Skeletal muscle satellite cell (primary cell): ENCODE results near the gene ERBB4.

Experiments used
- H3K27me3 ChIP-seq: 2 replicates; pipeline ENCODE4 v1.7.0; 2013; ENCODE audit warnings: low read length; ENCODE audit not compliant: control insufficient read depth, insufficient read depth
- H3K36me3 ChIP-seq: 2 replicates; pipeline ENCODE4 v1.7.0; 2013; ENCODE audit warnings: mild to moderate bottlenecking, control low read depth, low read length; ENCODE audit not compliant: insufficient read depth
- H3K4me1 ChIP-seq: 2 replicates; pipeline ENCODE4 v1.7.0; 2013; ENCODE audit warnings: low read length; ENCODE audit not compliant: control insufficient read depth, insufficient read depth
- H3K4me2 ChIP-seq: 2 replicates; pipeline ENCODE4 v1.7.0; 2013; ENCODE audit warnings: mild to moderate bottlenecking, low read length
- H3K4me3 ChIP-seq: 2 replicates; pipeline ENCODE4 v1.7.0; 2013; ENCODE audit warnings: low read length
- H3K9ac ChIP-seq: 2 replicates; pipeline ENCODE4 v1.7.0; 2013; ENCODE audit warnings: mild to moderate bottlenecking, low read depth, low read length, moderate library complexity
- H3K9me3 ChIP-seq: replicated peaks from 2 replicates; pipeline ENCODE4 v1.7.0; 2013; ENCODE audit warnings: mild to moderate bottlenecking, control low read depth, low read length

ERBB4 gene

GRCh38 chr2:211417544-211417943 lies 1121.1 kb downstream of the ERBB4 start:
- no peaks in the 10 kb centered on the region for H3K9me3 ChIP-seq
- no peak overlapping the region for H3K4me3 ChIP-seq
- H3K4me2 ChIP-seq, result no peak overlapping the region
- H3K4me1 ChIP-seq, result no peaks in the 10 kb centered on the region
- H3K36me3 ChIP-seq, result no peaks in the 10 kb centered on the region
- no peaks in the 10 kb centered on the region for H3K27me3 ChIP-seq
- no peak overlapping the region for H3K9ac ChIP-seq

GRCh38 chr2:211416373-211416772 lies 1122.2 kb downstream of the ERBB4 start:
- no peak overlapping the region for H3K4me3 ChIP-seq
- H3K27me3 ChIP-seq, result no peaks in the 10 kb centered on the region
- no peak overlapping the region for H3K9ac ChIP-seq
- H3K4me1 ChIP-seq, result no peaks in the 10 kb centered on the region
- H3K4me2 ChIP-seq, result no peak overlapping the region
- H3K9me3 ChIP-seq, result no peaks in the 10 kb centered on the region
- H3K36me3 ChIP-seq, result no peaks in the 10 kb centered on the region

GRCh38 chr2:211413746-211414145 lies 1124.9 kb downstream of the ERBB4 start:
- Histone ChIP-seq H3K27me3 (no peaks in the 10 kb centered on the region), H3K4me2 (no peak overlapping the region)

GRCh38 chr2:211408483-211408891 lies 1130.1 kb downstream of the ERBB4 start:
- Histone ChIP-seq H3K4me2 (no peak overlapping the region), H3K9ac (no peak overlapping the region), H3K9me3 (no peaks in the 10 kb centered on the region), H3K4me3 (no peak overlapping the region), H3K4me1 (no peaks in the 10 kb centered on the region), H3K27me3 (no peaks in the 10 kb centered on the region), H3K36me3 (no peaks in the 10 kb centered on the region)

More at GRCh38 chr2:211413746-211414145, 1124.9 kb downstream of the ERBB4 start:
- no peak overlapping the region for H3K9ac ChIP-seq
- no peak overlapping the region for H3K4me3 ChIP-seq
- no peaks in the 10 kb centered on the region for H3K4me1 ChIP-seq
- no peaks in the 10 kb centered on the region for H3K36me3 ChIP-seq
- H3K9me3 ChIP-seq, result no peaks in the 10 kb centered on the region

- no peak overlapping the region for H3K9ac ChIP-seq
- H3K4me3 ChIP-seq, result no peak overlapping the region
- H3K36me3 ChIP-seq, result no peaks in the 10 kb centered on the region
- no peaks in the 10 kb centered on the region for H3K9me3 ChIP-seq
- no peaks in the 10 kb centered on the region for H3K4me1 ChIP-seq
- H3K27me3 ChIP-seq, result no peaks in the 10 kb centered on the region
- H3K4me2 ChIP-seq, result no peak overlapping the region
Observed at GRCh38 chr2:211407076-211407475, 1131.5 kb downstream of the ERBB4 start.

GRCh38 chr2:211405036-211405435 lies 1133.6 kb downstream of the ERBB4 start:
- H3K27me3 ChIP-seq, result no peaks in the 10 kb centered on the region
- H3K9ac ChIP-seq, result no peak overlapping the region
- no peaks in the 10 kb centered on the region for H3K4me1 ChIP-seq
- no peak overlapping the region for H3K4me2 ChIP-seq
- no peak overlapping the region for H3K4me3 ChIP-seq
- H3K36me3 ChIP-seq, result no peaks in the 10 kb centered on the region
- H3K9me3 ChIP-seq, result no peaks in the 10 kb centered on the region

- Histone ChIP-seq H3K9me3 (no peaks in the 10 kb centered on the region), H3K4me3 (no peak overlapping the region), H3K4me1 (no peaks in the 10 kb centered on the region), H3K27me3 (no peaks in the 10 kb centered on the region), H3K9ac (no peak overlapping the region), H3K36me3 (no peaks in the 10 kb centered on the region), H3K4me2 (no peak overlapping the region)
Observed at GRCh38 chr2:211404098-211404497, 1134.5 kb downstream of the ERBB4 start.

- no peaks in the 10 kb centered on the region for H3K9me3 ChIP-seq
- no peak overlapping the region for H3K9ac ChIP-seq
- no peaks in the 10 kb centered on the region for H3K27me3 ChIP-seq
- no peak overlapping the region for H3K4me2 ChIP-seq
- no peaks in the 10 kb centered on the region for H3K4me1 ChIP-seq
- no peak overlapping the region for H3K4me3 ChIP-seq
- no peaks in the 10 kb centered on the region for H3K36me3 ChIP-seq
Observed at GRCh38 chr2:211401328-211401727, 1137.3 kb downstream of the ERBB4 start.

- Histone ChIP-seq H3K36me3 (no peaks in the 10 kb centered on the region), H3K4me1 (no peaks in the 10 kb centered on the region), H3K9ac (no peak overlapping the region), H3K27me3 (no peaks in the 10 kb centered on the region), H3K4me3 (no peak overlapping the region), H3K9me3 (no peaks in the 10 kb centered on the region), H3K4me2 (no peak overlapping the region)
Observed at GRCh38 chr2:211397764-211398163, 1140.8 kb downstream of the ERBB4 start.

GRCh38 chr2:211396815-211397214 lies 1141.8 kb downstream of the ERBB4 start:
- Histone ChIP-seq H3K4me2 (no peak overlapping the region), H3K9ac (no peak overlapping the region), H3K27me3 (no peaks in the 10 kb centered on the region), H3K4me1 (no peaks in the 10 kb centered on the region), H3K4me3 (no peak overlapping the region), H3K9me3 (no peaks in the 10 kb centered on the region), H3K36me3 (no peaks in the 10 kb centered on the region)

- Histone ChIP-seq H3K36me3 (no peaks in the 10 kb centered on the region), H3K27me3 (no peaks in the 10 kb centered on the region), H3K4me3 (no peak overlapping the region), H3K9ac (no peak overlapping the region), H3K9me3 (no peaks in the 10 kb centered on the region), H3K4me2 (no peak overlapping the region), H3K4me1 (no peaks in the 10 kb centered on the region)
Observed at GRCh38 chr2:211391189-211391567, 1147.4 kb downstream of the ERBB4 start.

GRCh38 chr2:211390536-211391188 lies 1147.9 kb downstream of the ERBB4 start:
- Histone ChIP-seq H3K36me3 (no peaks in the 10 kb centered on the region), H3K4me3 (no peak overlapping the region), H3K4me1 (no peaks in the 10 kb centered on the region), H3K9me3 (no peaks in the 10 kb centered on the region), H3K4me2 (no peak overlapping the region), H3K27me3 (no peaks in the 10 kb centered on the region), H3K9ac (no peak overlapping the region)
